Bronchial epithelial cell (primary cell): ENCODE data around the gene PRKACA. TPM values are rescaled to one million over a fixed set of nuclear protein-coding genes. Genes with fewer than 3 reads are reported as not detected.

Experiments used
- DNase-seq: peaks from one replicate; pipeline ENCODE4 v3.0.0-alpha.2; 2010; ENCODE audit warnings: low read depth
- FAIRE-seq: peaks from 2 replicates; lab custom pipeline; 2011; peaks lifted over from hg19 to GRCh38; lab: Jason Lieb, UNC
- H3K27me3 ChIP-seq: 2 replicates; pipeline ENCODE4 v1.5.1; 2011; ENCODE audit warnings: low read length; ENCODE audit not compliant: control insufficient read depth, insufficient read depth
- H3K36me3 ChIP-seq: 2 replicates; pipeline ENCODE4 v1.5.1; 2011; ENCODE audit warnings: low read length; ENCODE audit not compliant: control insufficient read depth, insufficient read depth
- H3K4me3 ChIP-seq: 2 replicates; pipeline ENCODE4 v1.5.1; 2011; ENCODE audit warnings: mild to moderate bottlenecking, low read depth, low read length, control low read depth
- total RNA-seq: library from RNA; depleted of rRNA; stranded (reverse); fragments of >200 nt; gene quantifications from 2 replicates; pipeline ENCODE4 v1.2.1, GENCODE V29; 2014
- TF ChIP-seq, protein P1 (sequence below): IDR thresholded peaks from 2 replicates; pipeline ENCODE4 v1.5.1; 2011; ENCODE audit warnings: mild to moderate bottlenecking, moderate library complexity, low read length, control low read depth, inconsistent platforms; ENCODE audit not compliant: insufficient read depth, severe bottlenecking

PRKACA gene
- total RNA-seq, 1 donor from 2014 or later, result 13.7 TPM

GRCh38 chr19:14156971-14157717 is 39.6 kb upstream of the PRKACA start:
- TF ChIP-seq, protein P1, sequence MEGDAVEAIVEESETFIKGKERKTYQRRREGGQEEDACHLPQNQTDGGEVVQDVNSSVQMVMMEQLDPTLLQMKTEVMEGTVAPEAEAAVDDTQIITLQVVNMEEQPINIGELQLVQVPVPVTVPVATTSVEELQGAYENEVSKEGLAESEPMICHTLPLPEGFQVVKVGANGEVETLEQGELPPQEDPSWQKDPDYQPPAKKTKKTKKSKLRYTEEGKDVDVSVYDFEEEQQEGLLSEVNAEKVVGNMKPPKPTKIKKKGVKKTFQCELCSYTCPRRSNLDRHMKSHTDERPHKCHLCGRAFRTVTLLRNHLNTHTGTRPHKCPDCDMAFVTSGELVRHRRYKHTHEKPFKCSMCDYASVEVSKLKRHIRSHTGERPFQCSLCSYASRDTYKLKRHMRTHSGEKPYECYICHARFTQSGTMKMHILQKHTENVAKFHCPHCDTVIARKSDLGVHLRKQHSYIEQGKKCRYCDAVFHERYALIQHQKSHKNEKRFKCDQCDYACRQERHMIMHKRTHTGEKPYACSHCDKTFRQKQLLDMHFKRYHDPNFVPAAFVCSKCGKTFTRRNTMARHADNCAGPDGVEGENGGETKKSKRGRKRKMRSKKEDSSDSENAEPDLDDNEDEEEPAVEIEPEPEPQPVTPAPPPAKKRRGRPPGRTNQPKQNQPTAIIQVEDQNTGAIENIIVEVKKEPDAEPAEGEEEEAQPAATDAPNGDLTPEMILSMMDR, result no peak
- DNase-seq (no peak), FAIRE-seq (no peak)
- Histone ChIP-seq H3K27me3 (no peaks in the 10 kb centered on the region), H3K4me3 (no peak overlapping the region), H3K36me3 (no peaks in the 10 kb centered on the region)

GRCh38 chr19:14156122-14156521 is 38.6 kb upstream of the PRKACA start:
- TF ChIP-seq, protein P1, result no peak
- no peak for DNase-seq
- Histone ChIP-seq H3K27me3 (no peaks in the 10 kb centered on the region), H3K36me3 (no peaks in the 10 kb centered on the region), H3K4me3 (no peak overlapping the region)
- FAIRE-seq, result no peak

DNA sequence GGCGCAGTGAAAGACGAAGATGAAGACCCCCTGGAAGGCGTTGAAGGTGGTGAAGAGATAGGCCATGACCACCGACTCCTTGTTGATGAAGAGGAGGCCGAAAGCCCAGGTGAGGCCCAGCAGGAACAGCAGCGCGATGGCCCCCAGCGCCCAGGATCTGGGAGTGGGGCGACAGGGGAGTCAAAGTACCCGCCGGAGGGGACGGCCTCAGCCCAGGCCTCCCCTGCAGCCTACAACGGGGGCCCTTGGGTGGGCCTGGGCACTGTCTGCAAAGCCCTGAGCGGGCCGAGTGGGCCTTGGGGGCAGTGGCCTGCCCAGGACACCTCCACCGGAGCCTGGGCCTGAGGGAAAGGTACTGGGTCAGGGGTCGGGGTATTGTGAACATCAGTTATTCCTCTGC is 37.8 kb upstream of the PRKACA start:
- no peak for FAIRE-seq
- no peak overlapping the region for H3K4me3 ChIP-seq
- H3K27me3 ChIP-seq, result no peaks in the 10 kb centered on the region
- no peaks in the 10 kb centered on the region for H3K36me3 ChIP-seq
- no peak for DNase-seq
- TF ChIP-seq, protein P1, result no peak

DNA sequence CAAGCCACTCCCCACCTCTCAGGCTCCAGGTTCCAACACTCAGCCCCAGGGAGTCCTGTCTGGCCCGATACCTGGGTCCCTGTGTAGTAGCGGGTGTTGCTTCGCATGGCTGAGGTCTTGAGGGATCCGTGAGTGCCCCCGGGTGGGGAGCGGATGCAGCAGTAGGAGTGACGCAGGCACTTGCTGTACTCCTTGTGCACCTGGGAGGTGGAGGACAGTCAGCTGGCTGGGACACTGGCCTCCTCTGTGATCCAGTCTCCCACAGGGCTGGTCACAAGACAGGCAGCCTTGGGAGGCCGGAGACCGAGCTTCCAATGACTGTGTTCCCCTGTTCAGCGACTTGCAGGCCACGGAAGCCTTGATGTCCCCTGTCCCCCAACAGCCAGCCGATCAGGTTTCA is 35.2 kb upstream of the PRKACA start:
- no peak for DNase-seq
- H3K27me3 ChIP-seq, result no peaks in the 10 kb centered on the region
- no peaks in the 10 kb centered on the region for H3K36me3 ChIP-seq
- FAIRE-seq, result no peak
- H3K4me3 ChIP-seq, result no peak overlapping the region
- TF ChIP-seq, protein P1, result no peak

DNA sequence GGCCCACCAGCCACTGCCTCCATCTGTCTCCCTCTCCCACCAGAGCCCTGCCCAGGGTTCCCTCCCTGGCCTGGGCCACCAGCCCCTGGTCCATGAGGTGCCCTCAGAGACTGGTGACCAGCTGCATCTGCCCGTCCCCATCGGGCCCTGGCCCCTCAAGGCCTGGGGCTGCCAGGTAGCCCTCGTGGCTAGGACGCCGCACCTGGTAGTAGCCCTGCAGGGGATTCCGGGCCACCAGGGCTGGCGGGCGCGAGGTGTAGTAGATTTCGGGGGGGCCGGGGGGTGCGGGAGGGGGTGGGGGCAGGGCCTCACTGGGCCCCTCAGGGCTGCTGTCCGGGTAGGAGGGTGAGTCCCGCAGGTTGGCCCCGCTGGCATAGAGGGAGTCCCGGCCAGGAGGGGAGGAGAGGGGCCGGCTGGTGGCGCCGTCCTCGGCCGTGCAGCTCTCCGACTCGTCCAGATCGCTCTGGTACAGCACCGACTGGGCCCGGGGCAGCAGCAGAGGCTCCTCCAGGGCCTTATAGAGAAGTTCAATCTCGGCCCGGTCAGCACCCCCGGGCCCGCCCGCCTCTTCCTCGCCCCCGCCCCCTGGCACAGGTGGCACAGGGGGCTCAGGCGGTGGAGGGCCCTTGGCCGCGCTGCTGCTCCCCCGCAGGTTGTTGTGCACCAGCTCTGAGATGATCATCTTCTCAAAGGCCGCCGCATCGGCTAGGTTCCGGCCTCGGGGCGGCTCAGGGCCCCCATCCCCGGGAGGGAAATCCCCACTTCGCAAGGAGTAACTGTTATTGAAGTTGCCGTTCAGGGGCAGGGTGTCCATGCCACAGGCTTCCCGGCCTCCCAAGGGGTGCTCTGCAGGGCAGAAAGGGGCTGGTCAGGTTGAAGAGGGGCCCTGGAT is 33.5 kb upstream of the PRKACA start:
- TF ChIP-seq, protein P1, result no peak
- no peak for FAIRE-seq
- H3K36me3 ChIP-seq, result no peaks in the 10 kb centered on the region
- H3K4me3 ChIP-seq, result no peak overlapping the region
- H3K27me3 ChIP-seq, result no peaks in the 10 kb centered on the region
- no peak for DNase-seq
